Mucosa of rectum (tissue), 2 donors: ENCODE measurements around the gene HSD17B2.

Experiments
- H3K27ac ChIP-seq, 2 donors: one replicate each; pipeline ENCODE4 v1.7.0; 2013; ENCODE audit warnings: inconsistent platforms in 2 of 2, low read depth in 2 of 2, low read length in 2 of 2
- H3K27me3 ChIP-seq, 2 donors: one replicate each; pipeline ENCODE4 v1.7.0; 2013; ENCODE audit warnings: low read length in 2 of 2; ENCODE audit not compliant: control insufficient read depth in 2 of 2, insufficient read depth in 2 of 2
- H3K36me3 ChIP-seq, 2 donors: one replicate each; pipeline ENCODE4 v1.7.0; 2013; ENCODE audit warnings: low read length in 2 of 2; ENCODE audit not compliant: control insufficient read depth in 2 of 2, insufficient read depth in 2 of 2
- H3K4me1 ChIP-seq, 2 donors: one replicate each; pipeline ENCODE4 v1.7.0; 2013; ENCODE audit warnings: low read length in 2 of 2, mild to moderate bottlenecking in 1 of 2; ENCODE audit not compliant: control insufficient read depth in 2 of 2, insufficient read depth in 2 of 2
- H3K4me3 ChIP-seq, 2 donors: one replicate each; pipeline ENCODE4 v1.7.0; 2013; ENCODE audit warnings: low read length in 2 of 2
- H3K9ac ChIP-seq, 2 donors: one replicate each; pipeline ENCODE4 v1.7.0; 2013; ENCODE audit warnings: low read length in 2 of 2, low read depth in 1 of 2, mild to moderate bottlenecking in 1 of 2
- H3K9me3 ChIP-seq, 2 donors: one replicate each; pipeline ENCODE4 v1.7.0; 2013; ENCODE audit warnings: low read length in 2 of 2; ENCODE audit not compliant: control insufficient read depth in 2 of 2
- donor health status: healthy.
- donor health status: Normal muscosa, but diverticular disease.

Gene HSD17B2

DNA sequence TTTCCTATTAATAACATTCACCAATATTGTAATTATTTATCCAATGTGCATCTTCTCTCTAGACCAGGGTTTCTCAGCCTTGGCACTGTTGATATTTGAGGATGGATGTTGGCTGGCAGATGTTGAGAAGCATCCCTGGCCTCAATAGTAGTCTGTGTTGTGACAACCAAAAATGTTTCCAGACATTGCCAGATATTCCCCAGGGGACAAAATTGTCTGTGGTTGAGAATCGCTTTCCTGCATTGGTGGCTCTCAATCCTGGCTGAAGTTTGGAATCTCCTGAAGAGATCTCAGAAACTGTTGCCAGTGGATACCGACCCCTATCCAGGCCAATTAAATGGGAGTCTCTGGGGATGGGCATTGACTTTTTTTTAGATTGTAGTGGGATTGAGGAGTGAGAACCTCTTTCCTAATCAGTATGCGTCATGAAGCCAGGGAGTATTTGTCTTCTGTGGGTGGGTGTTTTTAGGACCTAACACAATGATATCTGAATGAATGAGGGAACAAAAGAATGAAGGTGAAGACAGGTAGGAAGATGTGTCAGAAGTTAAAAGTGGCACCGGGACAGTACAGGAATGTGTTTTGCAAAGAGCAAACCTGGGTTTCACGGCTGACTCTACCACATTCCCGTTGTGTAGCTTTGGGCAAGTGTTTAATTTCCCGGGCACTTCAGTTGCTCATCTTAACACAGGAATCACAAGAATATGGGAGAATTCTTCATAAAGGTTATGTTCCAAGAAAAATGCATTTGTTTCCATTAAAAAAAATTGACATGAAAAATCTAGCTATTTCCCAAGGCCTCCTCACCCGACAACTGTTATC is 24.3 kb downstream of the HSD17B2 start:
- no peaks in the 10 kb centered on the region for H3K36me3 ChIP-seq
- no peaks in the 10 kb centered on the region for H3K9me3 ChIP-seq
- no peak overlapping the region for H3K9ac ChIP-seq
- peak overlapping the region in 1 of 2 donors; percentile 14 for H3K27ac ChIP-seq
- H3K4me1 ChIP-seq: peaks cover 11 to 32% of the 10 kb centered on the region in 2 donors
- peak overlapping the region in 1 of 2 donors; percentile 23 for H3K4me3 ChIP-seq
- H3K27me3 ChIP-seq: no peaks in the 10 kb centered on the region

- peaks cover 11 to 32% of the 10 kb centered on the region in 2 donors for H3K4me1 ChIP-seq
- H3K4me3 ChIP-seq: peak overlapping the region in 1 of 2 donors; percentile 27
- H3K9ac ChIP-seq: no peak overlapping the region
- H3K27ac ChIP-seq: peak overlapping the region; percentile 52 to 57
- no peaks in the 10 kb centered on the region for H3K36me3 ChIP-seq
- no peaks in the 10 kb centered on the region for H3K27me3 ChIP-seq
- H3K9me3 ChIP-seq: no peaks in the 10 kb centered on the region
Measured at GRCh38 chr16:82059983-82060421, 24.9 kb downstream of the HSD17B2 start.

- H3K27ac ChIP-seq: no peak overlapping the region
- peaks cover 13 to 26% of the 10 kb centered on the region in 2 donors for H3K4me1 ChIP-seq
- H3K27me3 ChIP-seq: no peaks in the 10 kb centered on the region
- no peak overlapping the region for H3K9ac ChIP-seq
- no peak overlapping the region for H3K4me3 ChIP-seq
- H3K36me3 ChIP-seq: no peaks in the 10 kb centered on the region
- no peaks in the 10 kb centered on the region for H3K9me3 ChIP-seq
Measured at GRCh38 chr16:82061861-82062525, 26.9 kb downstream of the HSD17B2 start.

GRCh38 chr16:82062645-82063058 is 27.6 kb downstream of the HSD17B2 start:
- H3K27me3 ChIP-seq: no peaks in the 10 kb centered on the region
- peak overlapping the region in 1 of 2 donors; percentile 58 for H3K27ac ChIP-seq
- H3K9ac ChIP-seq: no peak overlapping the region
- H3K4me3 ChIP-seq: no peak overlapping the region
- no peaks in the 10 kb centered on the region for H3K9me3 ChIP-seq
- no peaks in the 10 kb centered on the region for H3K36me3 ChIP-seq
- H3K4me1 ChIP-seq: peaks cover 13 to 31% of the 10 kb centered on the region in 2 donors

DNA sequence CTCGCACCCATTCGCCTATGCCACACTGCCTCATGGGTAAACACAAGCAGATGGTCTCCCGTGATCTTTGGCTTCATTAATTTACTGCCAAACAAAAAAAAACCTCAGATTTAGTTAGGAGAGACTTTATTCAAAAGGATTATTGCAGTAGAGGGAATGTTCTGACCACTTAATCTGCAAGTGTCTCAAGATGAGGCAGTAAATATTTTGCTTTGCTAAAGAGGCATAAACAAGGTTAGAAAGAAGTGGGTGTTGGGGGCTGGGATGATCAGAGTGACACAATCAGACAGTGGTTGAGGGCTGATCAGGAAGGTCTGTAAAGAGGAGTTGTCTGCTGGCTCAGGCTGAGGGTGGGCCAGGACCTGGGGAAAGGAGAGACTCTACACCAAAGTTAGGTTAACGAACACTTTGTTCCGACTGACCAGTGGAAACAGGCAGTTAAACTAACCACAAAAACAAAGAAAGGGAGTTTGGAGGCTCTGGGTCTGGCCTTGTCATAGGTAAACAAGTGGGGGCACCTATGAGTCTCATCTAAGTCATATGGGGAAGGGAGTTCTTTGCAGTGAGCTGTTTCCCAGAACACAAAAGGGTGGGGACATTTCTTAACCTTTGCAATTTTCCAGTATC is 28.5 kb downstream of the HSD17B2 start:
- H3K27ac ChIP-seq: peak overlapping the region in 1 of 2 donors; percentile 58
- H3K9ac ChIP-seq: no peak overlapping the region
- H3K4me1 ChIP-seq: peaks cover 13 to 31% of the 10 kb centered on the region in 2 donors
- no peaks in the 10 kb centered on the region for H3K36me3 ChIP-seq
- H3K4me3 ChIP-seq: no peak overlapping the region
- no peaks in the 10 kb centered on the region for H3K27me3 ChIP-seq
- no peaks in the 10 kb centered on the region for H3K9me3 ChIP-seq

GRCh38 chr16:82067042-82067803 is 32.2 kb downstream of the HSD17B2 start:
- Histone ChIP-seq H3K27me3 (no peaks in the 10 kb centered on the region), H3K27ac (peak overlapping the region in 1 of 2 donors; percentile 49), H3K4me3 (no peak overlapping the region), H3K4me1 (peaks cover 2 to 10% of the 10 kb centered on the region in 2 donors), H3K36me3 (peaks cover 4 to 5% of the 10 kb centered on the region in 2 donors), H3K9ac (no peak overlapping the region), H3K9me3 (no peaks in the 10 kb centered on the region)

DNA sequence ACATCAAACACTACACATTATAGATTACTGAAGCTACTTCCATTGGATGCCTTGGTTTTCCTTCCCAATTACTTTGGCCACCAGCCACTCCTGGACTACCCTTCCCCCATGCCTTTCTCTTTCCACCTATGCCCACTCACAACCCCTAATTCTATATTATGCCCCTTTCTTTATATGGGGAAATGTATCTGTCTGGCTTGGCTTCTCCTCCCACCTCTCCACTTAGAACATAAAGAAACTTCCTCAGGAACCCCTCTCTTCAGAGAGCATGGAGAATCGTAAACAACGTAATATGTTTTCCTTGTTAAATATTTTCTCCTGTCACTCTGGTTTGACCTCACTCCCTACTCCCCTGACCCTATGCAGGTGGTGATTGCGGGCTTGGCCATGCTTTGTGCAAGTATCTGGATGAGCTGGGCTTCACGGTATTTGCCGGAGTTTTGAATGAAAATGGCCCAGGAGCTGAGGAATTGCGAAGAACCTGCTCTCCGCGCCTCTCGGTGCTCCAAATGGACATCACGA is 32.8 kb downstream of the HSD17B2 start:
- no peak overlapping the region for H3K9ac ChIP-seq
- H3K4me3 ChIP-seq: no peak overlapping the region
- H3K27ac ChIP-seq: peak overlapping the region in 1 of 2 donors; percentile 49
- H3K27me3 ChIP-seq: no peaks in the 10 kb centered on the region
- H3K36me3 ChIP-seq: peaks cover 4 to 5% of the 10 kb centered on the region in 2 donors
- peaks cover 2 to 10% of the 10 kb centered on the region in 2 donors for H3K4me1 ChIP-seq
- no peaks in the 10 kb centered on the region for H3K9me3 ChIP-seq

GRCh38 chr16:82070656-82071369 is 35.8 kb downstream of the HSD17B2 start:
- H3K9ac ChIP-seq: no peak overlapping the region
- H3K36me3 ChIP-seq: peaks cover 4 to 5% of the 10 kb centered on the region in 2 donors
- H3K4me1 ChIP-seq: peaks cover 2 to 5% of the 10 kb centered on the region in 2 donors
- H3K4me3 ChIP-seq: no peak overlapping the region
- H3K27me3 ChIP-seq: no peaks in the 10 kb centered on the region
- no peaks in the 10 kb centered on the region for H3K9me3 ChIP-seq
- H3K27ac ChIP-seq: no peak overlapping the region

- H3K4me3 ChIP-seq: no peak overlapping the region
Measured at GRCh38 chr16:82071421-82071820, 36.4 kb downstream of the HSD17B2 start.

More at GRCh38 chr16:82071421-82071820, 36.4 kb downstream of the HSD17B2 start:
- Histone ChIP-seq H3K9me3 (no peaks in the 10 kb centered on the region), H3K36me3 (peaks cover 4 to 5% of the 10 kb centered on the region in 2 donors), H3K27me3 (no peaks in the 10 kb centered on the region), H3K4me1 (peaks cover 2 to 5% of the 10 kb centered on the region in 2 donors), H3K9ac (no peak overlapping the region), H3K27ac (no peak overlapping the region)
